IMR-90 (cell line): ENCODE measurements around the gene DTD1.

Experiments used
- CTCF ChIP-seq: conservative IDR thresholded peaks from 2 replicates; pipeline ENCODE4 v1.5.1; 2012; ENCODE audit warnings: mild to moderate bottlenecking, low read depth, low read length, improper control_type of control experiment
- MAFK ChIP-seq: IDR thresholded peaks from 2 replicates; pipeline ENCODE4 v1.6.1; 2012; ENCODE audit warnings: low read depth, low read length, improper control_type of control experiment
- POLR2A ChIP-seq: IDR thresholded peaks from 2 replicates; pipeline ENCODE4 v1.6.1; 2012; ENCODE audit warnings: mild to moderate bottlenecking, low read depth, low read length

DNA sequence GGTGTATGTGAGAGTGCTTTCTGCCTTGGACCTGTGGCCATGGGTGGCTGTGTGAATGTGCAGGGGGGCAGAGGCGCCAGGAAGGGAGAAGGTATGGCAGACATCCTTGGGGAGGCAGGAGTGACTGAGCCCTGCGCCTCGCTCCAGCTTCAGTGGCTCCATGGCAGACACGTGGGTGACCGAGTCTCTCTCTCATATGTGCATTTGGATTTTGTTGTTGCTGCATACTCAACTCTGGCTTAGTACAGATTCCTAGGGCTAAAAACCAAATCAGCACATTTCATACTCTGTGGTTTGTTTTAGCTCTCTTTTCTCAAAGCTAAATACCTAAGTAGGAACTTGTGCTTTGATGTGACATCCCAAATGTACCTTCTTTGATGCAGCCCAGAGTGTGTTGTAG, 97.6 kb downstream of the DTD1 start:
- TF ChIP-seq CTCF, result no peak
- no peak for TF ChIP-seq MAFK
- no peak for TF ChIP-seq POLR2A
